Liver (tissue), 9 donors: ENCODE measurements around the gene CFAP157. TPM values are rescaled to one million over a fixed set of nuclear protein-coding genes. Genes with fewer than 3 reads are reported as not detected.
A peak's percentile ranks its signal among the peaks of the same experiment; 100 is the strongest.

ENCODE experiments used
- DNase-seq: peaks from one replicate; pipeline ENCODE4 v3.0.0-alpha.2; 2017; ENCODE audit warnings: low spot score
- H3K27ac ChIP-seq, 2 donors: one replicate each; pipeline ENCODE4 v1.7.0; 2013; ENCODE audit warnings: inconsistent platforms in 2 of 2, low read length in 2 of 2, control low read depth in 1 of 2, low read depth in 1 of 2, mild to moderate bottlenecking in 1 of 2
- H3K27me3 ChIP-seq, 4 donors: one replicate each; pipeline versions ENCODE4 v1.6.1 to v1.7.0; 2013; ENCODE audit warnings: low read length in 3 of 4, inconsistent platforms in 1 of 4, mild to moderate bottlenecking in 1 of 4, moderate library complexity in 1 of 4; ENCODE audit not compliant: control insufficient read depth in 4 of 4, insufficient read depth in 4 of 4
- H3K36me3 ChIP-seq, 4 donors: one replicate each; pipeline versions ENCODE4 v1.6.1 to v1.7.0; 2013; ENCODE audit warnings: low read length in 3 of 4, mild to moderate bottlenecking in 3 of 4, low read depth in 1 of 4, moderate library complexity in 1 of 4; ENCODE audit not compliant: control insufficient read depth in 4 of 4, insufficient read depth in 3 of 4
- H3K4me1 ChIP-seq, 4 donors: one replicate each; pipeline versions ENCODE4 v1.6.1 to v1.7.0; 2013; ENCODE audit warnings: low read length in 3 of 4, mild to moderate bottlenecking in 3 of 4, moderate library complexity in 1 of 4; ENCODE audit not compliant: control insufficient read depth in 4 of 4, insufficient read depth in 4 of 4
- H3K4me3 ChIP-seq, 3 donors: one replicate each; pipeline versions ENCODE4 v1.6.1 to v1.7.0; 2013; ENCODE audit warnings: low read length in 3 of 3, control low read depth in 1 of 3, low read depth in 1 of 3, mild to moderate bottlenecking in 1 of 3
- H3K9ac ChIP-seq, 2 donors: one replicate each; pipeline ENCODE4 v1.7.0; 2013; ENCODE audit warnings: low read length in 2 of 2, mild to moderate bottlenecking in 2 of 2, moderate library complexity in 2 of 2, control low read depth in 1 of 2, low read depth in 1 of 2
- H3K9me3 ChIP-seq, 4 donors: one replicate each; pipeline versions ENCODE4 v1.6.1 to v1.7.0; 2013; ENCODE audit warnings: low read length in 3 of 4; ENCODE audit not compliant: control insufficient read depth in 4 of 4
- ATF3 ChIP-seq: IDR thresholded peaks from 2 replicates; pipeline ENCODE4 v1.6.1; 2016; ENCODE audit warnings: antibody characterized with exemption
- EGR1 ChIP-seq, 2 donors: IDR thresholded peaks; 2 replicates each; pipeline ENCODE4 v1.6.1; 2016 to 2018; ENCODE audit warnings: antibody characterized with exemption in 2 of 2, low read depth in 2 of 2
- FOXA1 ChIP-seq: IDR thresholded peaks from 2 replicates; pipeline ENCODE4 v1.6.1; 2016; ENCODE audit warnings: antibody characterized with exemption
- FOXA2 ChIP-seq: IDR thresholded peaks from 2 replicates; pipeline ENCODE4 v1.6.1; 2016; ENCODE audit warnings: antibody characterized with exemption
- GABPA ChIP-seq, 2 donors: IDR thresholded peaks in 1 of 2; conservative IDR thresholded peaks in 1 of 2; 2 replicates each; pipeline ENCODE4 v1.6.1; 2016; ENCODE audit warnings: antibody characterized with exemption in 2 of 2, mild to moderate bottlenecking in 1 of 2, moderate library complexity in 1 of 2
- HNF4A ChIP-seq, 2 donors: conservative IDR thresholded peaks; 2 replicates each; pipeline ENCODE4 v1.6.1; 2016; ENCODE audit warnings: antibody characterized with exemption in 2 of 2, mild to moderate bottlenecking in 2 of 2
- HNF4G ChIP-seq: IDR thresholded peaks from 2 replicates; pipeline ENCODE4 v1.6.1; 2016; ENCODE audit warnings: antibody characterized with exemption
- JUND ChIP-seq, 2 donors: IDR thresholded peaks; 2 replicates each; pipeline ENCODE4 v1.6.1; 2016; ENCODE audit warnings: antibody characterized with exemption in 2 of 2
- NR2F2 ChIP-seq: IDR thresholded peaks from 2 replicates; pipeline ENCODE4 v1.6.1; 2016; ENCODE audit warnings: antibody characterized with exemption
- RAD21 ChIP-seq, 2 donors: IDR thresholded peaks; 2 replicates each; pipeline ENCODE4 v1.6.1; 2016; ENCODE audit warnings: antibody characterized with exemption in 2 of 2, mild to moderate bottlenecking in 2 of 2
- REST ChIP-seq: IDR thresholded peaks from 2 replicates; pipeline ENCODE4 v1.6.1; 2016; ENCODE audit warnings: antibody characterized with exemption, mild to moderate bottlenecking
- RXRA ChIP-seq, 2 donors: IDR thresholded peaks; 2 replicates each; pipeline ENCODE4 v1.6.1; 2017 to 2018; ENCODE audit warnings: antibody characterized with exemption in 2 of 2, mild to moderate bottlenecking in 1 of 2
- SP1 ChIP-seq: IDR thresholded peaks from 2 replicates; pipeline ENCODE4 v1.6.1; 2018; ENCODE audit warnings: antibody characterized with exemption, mild to moderate bottlenecking
- TAF1 ChIP-seq: conservative IDR thresholded peaks from 2 replicates; pipeline ENCODE4 v1.6.1; 2016; ENCODE audit warnings: antibody characterized with exemption, mild to moderate bottlenecking
- YY1 ChIP-seq: IDR thresholded peaks from 2 replicates; pipeline ENCODE4 v1.6.1; 2016; ENCODE audit warnings: antibody characterized with exemption, mild to moderate bottlenecking
- ZBTB33 ChIP-seq: IDR thresholded peaks from 2 replicates; pipeline ENCODE4 v1.6.1; 2016; ENCODE audit warnings: antibody characterized with exemption
- WGBS: extraction: QIAGEN DNeasy Blood & Tissue Kit; methylation state at CpG from one replicate; pipeline ENCODE4 v1.1.7; 2013; 5-methylcytosine and 5-hydroxymethylcytosine counted together
- polyA plus RNA-seq, 2 donors: library from polyadenylated mRNA; stranded (reverse) in 1 of 2; unstranded in 1 of 2; fragments of 200-250 nt in 1 of 2; fragments of >200 nt in 1 of 2; fragmentation: Nextera tagmentation in 1 of 2; extraction: Ambion mirVana in 1 of 2; gene quantifications; one replicate each; pipeline versions ENCODE4 v1.2.1 to v1.2.3, GENCODE V29; 2013 to 2015
- total RNA-seq, 2 donors: library from RNA; depleted of rRNA; stranded (reverse); fragments of >200 nt; gene quantifications; one replicate each; pipeline ENCODE4 v1.2.3, GENCODE V29; 2014
- TF ChIP-seq, protein P1 (sequence below): fragments of 150-350 bp; IDR thresholded peaks from 2 replicates; pipeline ENCODE4 v1.5.1; 2017; ENCODE audit warnings: improper control_type of control experiment, low read depth, low read length; ENCODE audit not compliant: missing input control
- TF ChIP-seq, protein P2 (sequence below): IDR thresholded peaks from 2 replicates; pipeline ENCODE4 v1.6.1; 2016; ENCODE audit warnings: antibody characterized with exemption
- donor health status: healthy.
- donor health status: healthy.
- donor health status: healthy.
- donor health status: healthy.
- donor health status: healthy.

Gene CFAP157
- total and polyA plus RNA-seq, 4 donors, result 0.07 to 0.22 TPM; not detected in 2

DNA sequence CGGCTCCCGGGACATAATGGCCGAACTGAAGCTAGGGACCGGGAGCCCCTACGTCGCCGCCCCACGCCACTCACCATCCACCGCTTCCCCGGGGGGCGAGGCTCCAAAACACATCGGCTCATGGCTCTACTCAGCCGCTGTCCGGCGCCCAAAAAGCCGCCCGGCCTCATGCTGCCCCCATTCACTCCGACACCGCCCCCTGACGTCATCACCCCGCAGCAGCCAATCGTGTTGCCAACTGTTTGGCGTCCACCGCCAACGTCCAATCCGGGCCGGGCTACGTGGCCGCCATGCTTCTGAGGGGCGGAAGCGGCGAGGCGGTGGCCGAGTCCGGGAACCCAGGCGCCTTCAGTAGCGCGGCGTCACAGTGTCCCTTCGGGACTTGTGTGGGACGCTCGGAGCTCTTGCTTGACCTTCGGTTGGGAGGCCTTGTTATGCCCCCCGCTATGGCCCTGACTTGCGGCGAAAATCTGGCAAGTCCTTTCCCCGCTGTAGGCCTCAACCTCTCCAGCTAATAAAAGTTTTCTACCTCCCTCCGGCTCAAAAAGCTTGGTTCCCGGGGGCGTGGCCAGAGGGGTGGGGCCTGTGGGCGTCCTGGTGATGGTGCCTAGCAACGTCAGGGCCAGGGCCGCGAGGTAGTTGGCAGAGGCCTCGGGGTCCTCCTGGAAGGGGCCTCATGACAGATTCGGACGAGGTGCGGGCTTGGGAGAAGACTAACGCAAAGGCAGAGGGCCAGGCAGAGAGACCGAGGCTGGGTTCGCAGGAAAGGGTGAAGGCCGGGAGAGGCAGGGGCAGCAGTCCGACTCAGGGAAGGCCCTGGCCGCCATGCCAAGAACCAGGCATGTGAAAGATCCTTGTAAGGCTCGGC lies 8.9 kb downstream of the CFAP157 start, which contains the start of the genes PTRH1 and TTC16:
Gene PTRH1, minus strand, starts transcription at position 194 of the 868 bp plus-strand sequence. Its CDS starts 24 bp downstream, at position 170.
Gene TTC16, plus strand, starts transcription at position 610 of the 868 bp plus-strand sequence. Its CDS starts 67 bp downstream, at position 677.
- WGBS, result 8% methylated on average over 65 of the region's 65 CpGs
- Histone ChIP-seq H3K27ac (peak within 1 kb of the TSS; percentile 71 to 72), H3K4me1 (peaks cover 4 to 12% (median 8%) of the 10 kb centered on the region in 4 donors), H3K9ac (peak within 1 kb of the TSS; percentile 1 to 16), H3K9me3 (no peaks in the 10 kb centered on the region), H3K4me3 (peak within 1 kb of the TSS; percentile 71 to 86 (median 78)), H3K27me3 (no peaks in the 10 kb centered on the region), H3K36me3 (no peaks in the 10 kb centered on the region)
- TF ChIP-seq EGR1 (IDR thresholded peaks at IDR 0.05; ENCODE audit: low read depth in 2 of 2), result no peak
- TF ChIP-seq FOXA1, result no peak
- TF ChIP-seq RAD21 (IDR thresholded peaks at IDR 0.05), result no peak
- TF ChIP-seq JUND (IDR thresholded peaks at IDR 0.05), result no peak
- peak; percentile 76 for TF ChIP-seq SP1
- no peak for TF ChIP-seq FOXA2
- TF ChIP-seq HNF4A (conservative IDR thresholded peaks at IDR 0.05), result no peak
- TF ChIP-seq GABPA (IDR thresholded peaks at IDR 0.05 in 1 of 2, conservative IDR thresholded peaks at IDR 0.05 in 1 of 2), result peak in 1 of 2 donors; percentile 79
- no peak for TF ChIP-seq TAF1
- TF ChIP-seq, protein P1, sequence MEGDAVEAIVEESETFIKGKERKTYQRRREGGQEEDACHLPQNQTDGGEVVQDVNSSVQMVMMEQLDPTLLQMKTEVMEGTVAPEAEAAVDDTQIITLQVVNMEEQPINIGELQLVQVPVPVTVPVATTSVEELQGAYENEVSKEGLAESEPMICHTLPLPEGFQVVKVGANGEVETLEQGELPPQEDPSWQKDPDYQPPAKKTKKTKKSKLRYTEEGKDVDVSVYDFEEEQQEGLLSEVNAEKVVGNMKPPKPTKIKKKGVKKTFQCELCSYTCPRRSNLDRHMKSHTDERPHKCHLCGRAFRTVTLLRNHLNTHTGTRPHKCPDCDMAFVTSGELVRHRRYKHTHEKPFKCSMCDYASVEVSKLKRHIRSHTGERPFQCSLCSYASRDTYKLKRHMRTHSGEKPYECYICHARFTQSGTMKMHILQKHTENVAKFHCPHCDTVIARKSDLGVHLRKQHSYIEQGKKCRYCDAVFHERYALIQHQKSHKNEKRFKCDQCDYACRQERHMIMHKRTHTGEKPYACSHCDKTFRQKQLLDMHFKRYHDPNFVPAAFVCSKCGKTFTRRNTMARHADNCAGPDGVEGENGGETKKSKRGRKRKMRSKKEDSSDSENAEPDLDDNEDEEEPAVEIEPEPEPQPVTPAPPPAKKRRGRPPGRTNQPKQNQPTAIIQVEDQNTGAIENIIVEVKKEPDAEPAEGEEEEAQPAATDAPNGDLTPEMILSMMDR, result no peak
- TF ChIP-seq NR2F2, result no peak
- TF ChIP-seq ATF3, result no peak
- no peak for TF ChIP-seq RXRA (IDR thresholded peaks at IDR 0.05)
- peak; percentile 100 for TF ChIP-seq YY1
- TF ChIP-seq, protein P2, sequence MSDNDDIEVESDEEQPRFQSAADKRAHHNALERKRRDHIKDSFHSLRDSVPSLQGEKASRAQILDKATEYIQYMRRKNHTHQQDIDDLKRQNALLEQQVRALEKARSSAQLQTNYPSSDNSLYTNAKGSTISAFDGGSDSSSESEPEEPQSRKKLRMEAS, result no peak
- peak; percentile 14 for TF ChIP-seq REST
- no peak for TF ChIP-seq ZBTB33
- TF ChIP-seq HNF4G, result no peak
- DNase-seq, result peak; percentile 98
